BJ (cell line): Measurements from ENCODE around the gene GNG8. TPM values are rescaled to one million over a fixed set of nuclear protein-coding genes. Genes with fewer than 3 reads are reported as not detected.

Source experiments
- CTCF ChIA-PET: fragments of 350-600 bp; formaldehyde crosslinking; extraction: SDS; loops from one replicate; lab custom pipeline; 2021; ENCODE audit warnings: antibody characterized with exemption, inconsistent platforms; lab: Yijun Ruan, JAX
- POLR2A ChIA-PET: fragments of 300-600 bp; sonication (Branson Sonifier 250); formaldehyde crosslinking; extraction: SDS; loops from one replicate; lab custom pipeline; 2021; ENCODE audit warnings: antibody characterized with exemption; lab: Charles Lee
- DNase-seq: peaks from one replicate; pipeline ENCODE4 v3.0.0-alpha.2; 2011; ENCODE audit warnings: low read depth
- H3K27me3 ChIP-seq: 2 replicates; pipeline ENCODE4 v1.6.0; 2011; ENCODE audit warnings: low read length; ENCODE audit not compliant: control insufficient read depth, insufficient read depth
- H3K36me3 ChIP-seq: 2 replicates; pipeline ENCODE4 v1.5.1; 2011; ENCODE audit warnings: low read length; ENCODE audit not compliant: control insufficient read depth, insufficient read depth
- H3K4me3 ChIP-seq: 2 replicates; pipeline ENCODE4 v1.5.1; 2011; ENCODE audit warnings: low read depth, mild to moderate bottlenecking, control low read depth, low read length
- CTCF ChIP-seq: IDR thresholded peaks from 2 replicates; pipeline ENCODE4 v1.5.1; 2011; ENCODE audit warnings: low read depth, mild to moderate bottlenecking, control low read depth, inconsistent platforms, low read length, moderate library complexity; ENCODE audit not compliant: insufficient read depth
- polyA plus RNA-seq: library from polyadenylated mRNA; depleted of rRNA; stranded (reverse); fragments of >200 nt; gene quantifications from 2 replicates; pipeline ENCODE4 v1.2.3, GENCODE V29; 2011

The GNG8 gene
- polyA plus RNA-seq, 1 experiment, result not detected

- no peak for DNase-seq
- no peak for TF ChIP-seq CTCF
- POLR2A ChIA-PET, result no interaction called here
- Histone ChIP-seq H3K36me3 (peaks cover 16% of the 10 kb centered on the region), H3K4me3 (no peak overlapping the region), H3K27me3 (no peaks in the 10 kb centered on the region)
- CTCF ChIA-PET, result interaction anchor here (0.9 to 1.7 kb wide), 5 partner anchors 9 to 59 kb away, joined by 3 to 13 read pairs (median 4); no protein-coding TSS in a partner anchor
These were observed 34.8 kb upstream of the GNG8 start for GRCh38 chr19:46670813-46671212.

GRCh38 chr19:46668662-46669061 is 32.7 kb upstream of the GNG8 start:
- peaks cover 6% of the 10 kb centered on the region; the same call in 1 of the 2 replicates for H3K36me3 ChIP-seq
- CTCF ChIA-PET, result interaction anchor here (0.6 to 1.2 kb wide), 3 partner anchors 12 to 35 kb away, joined by 3 to 5 read pairs (median 3); no protein-coding TSS in a partner anchor
- no peak for TF ChIP-seq CTCF
- no peak for DNase-seq
- no peaks in the 10 kb centered on the region for H3K27me3 ChIP-seq
- POLR2A ChIA-PET, result no interaction called here
- no peak overlapping the region for H3K4me3 ChIP-seq

GRCh38 chr19:46665072-46665471 is 29.1 kb upstream of the GNG8 start:
- CTCF ChIA-PET, result interaction anchor here (11.4 kb wide), 1 partner anchor 54 kb away, joined by 347 read pairs; the partner anchor contains the start of gene CALM3
- TF ChIP-seq CTCF, result no peak
- Histone ChIP-seq H3K27me3 (no peaks in the 10 kb centered on the region), H3K36me3 (no peaks in the 10 kb centered on the region), H3K4me3 (no peak overlapping the region)
- no peak for DNase-seq
- POLR2A ChIA-PET, result no interaction called here

- Histone ChIP-seq H3K4me3 (peak overlapping the region; percentile 24), H3K27me3 (no peaks in the 10 kb centered on the region), H3K36me3 (no peaks in the 10 kb centered on the region)
- peak; percentile 39 for DNase-seq
- ChIA-PET CTCF (interaction anchor here (0.7 to 11.4 kb wide), 25 partner anchors 9 to 266 kb away, joined by 3 to 347 read pairs (median 4); partner anchors contain the start of genes CALM3, GNG8 and PTGIR), POLR2A (interaction anchor here (0.5 to 2.0 kb wide), 8 partner anchors 9 to 687 kb away, joined by 3 to 11 read pairs (median 6); partner anchors contain the start of genes DHX34 and PTGIR)
- peak; percentile 95 for TF ChIP-seq CTCF
These were observed 26.0 kb upstream of the GNG8 start for GRCh38 chr19:46661735-46662592.
